ENCODE results near the gene FXYD2. TPM values are rescaled to one million over a fixed set of nuclear protein-coding genes. Genes with fewer than 3 reads are reported as not detected.
A peak's percentile ranks its signal among the peaks of the same experiment; 100 is the strongest.

FXYD2 gene
- total RNA-seq, 2 donors from 2014 or later: 0.98 to 1.5 TPM

GRCh38 chr11:117843666-117844484 is 19.3 kb upstream of the FXYD2 start:
- Histone ChIP-seq H3K4me3 (no peak overlapping the region), H3K36me3 (no peaks in the 10 kb centered on the region), H3K4me1 (no peaks in the 10 kb centered on the region), H3K27ac (no peak overlapping the region), H3K9me3 (no peaks in the 10 kb centered on the region), H3K9ac (ENCODE audit: low read depth in 2 of 2, low read length in 2 of 2) (no peak overlapping the region), H3K27me3 (no peaks in the 10 kb centered on the region)
- intact Hi-C loops (cut with DNase I): loop anchor here (2.0 to 5.0 kb wide), 2 partner anchors 103 to 208 kb away; no protein-coding TSS in a partner anchor
- peak; percentile 99 for TF ChIP-seq CTCF (IDR thresholded peaks at IDR 0.05)
- peak; percentile 86 for DNase-seq

GRCh38 chr11:117842131-117842941 is 17.8 kb upstream of the FXYD2 start:
- Histone ChIP-seq H3K27me3 (no peaks in the 10 kb centered on the region), H3K9me3 (no peaks in the 10 kb centered on the region), H3K4me3 (no peak overlapping the region), H3K9ac (ENCODE audit: low read depth in 2 of 2, low read length in 2 of 2) (no peak overlapping the region), H3K36me3 (no peaks in the 10 kb centered on the region), H3K4me1 (no peaks in the 10 kb centered on the region), H3K27ac (no peak overlapping the region)
- intact Hi-C loops (cut with DNase I): loop anchor here (5.0 kb wide), 1 partner anchor 210 kb away; no protein-coding TSS in a partner anchor
- peak; percentile 20 for DNase-seq
- no peak for TF ChIP-seq CTCF (IDR thresholded peaks at IDR 0.05)

- no peaks in the 10 kb centered on the region for H3K27me3 ChIP-seq
- intact Hi-C loops (cut with DNase I): loop anchor here (5.0 kb wide), 1 partner anchor 211 kb away; no protein-coding TSS in a partner anchor
- DNase-seq: peak; percentile 16
These were observed 17.0 kb upstream of the FXYD2 start for GRCh38 chr11:117841551-117842031.

GRCh38 chr11:117840881-117841550 is 16.5 kb upstream of the FXYD2 start:
- no peaks in the 10 kb centered on the region for H3K9me3 ChIP-seq
- H3K27ac ChIP-seq: no peak overlapping the region
- intact Hi-C loops (cut with DNase I): loop anchor here (5.0 kb wide), 1 partner anchor 211 kb away; no protein-coding TSS in a partner anchor
- H3K36me3 ChIP-seq: no peaks in the 10 kb centered on the region
- no peak for DNase-seq
- H3K27me3 ChIP-seq: no peaks in the 10 kb centered on the region
- no peak overlapping the region for H3K4me3 ChIP-seq
- no peaks in the 10 kb centered on the region for H3K4me1 ChIP-seq
- no peak overlapping the region for H3K9ac ChIP-seq (ENCODE audit: low read depth in 2 of 2, low read length in 2 of 2)
- no peak for TF ChIP-seq CTCF (IDR thresholded peaks at IDR 0.05)

More at GRCh38 chr11:117841551-117842031, 17.0 kb upstream of the FXYD2 start:
- Histone ChIP-seq H3K4me1 (no peaks in the 10 kb centered on the region), H3K4me3 (no peak overlapping the region), H3K9ac (ENCODE audit: low read depth in 2 of 2, low read length in 2 of 2) (no peak overlapping the region), H3K9me3 (no peaks in the 10 kb centered on the region), H3K27ac (no peak overlapping the region), H3K36me3 (no peaks in the 10 kb centered on the region)
- TF ChIP-seq CTCF (IDR thresholded peaks at IDR 0.05): no peak

Measured in colonic mucosa (tissue), 4 donors.